HG02623 (cell line): Measurements from ENCODE around the gene SLC25A19.
"Not testable (repeated sequence)": the region's sequence is repeated elsewhere in the genome, so short reads cannot be mapped to it uniquely, and the experiment has no call there.

Experiments
- ATAC-seq: cut with Tn5 transposase; IDR thresholded peaks from one replicate; pipeline ENCODE4 v1.9.1; 2021; ENCODE audit warnings: moderate library complexity; ENCODE audit not compliant: unreplicated experiment

SLC25A19 gene

DNA sequence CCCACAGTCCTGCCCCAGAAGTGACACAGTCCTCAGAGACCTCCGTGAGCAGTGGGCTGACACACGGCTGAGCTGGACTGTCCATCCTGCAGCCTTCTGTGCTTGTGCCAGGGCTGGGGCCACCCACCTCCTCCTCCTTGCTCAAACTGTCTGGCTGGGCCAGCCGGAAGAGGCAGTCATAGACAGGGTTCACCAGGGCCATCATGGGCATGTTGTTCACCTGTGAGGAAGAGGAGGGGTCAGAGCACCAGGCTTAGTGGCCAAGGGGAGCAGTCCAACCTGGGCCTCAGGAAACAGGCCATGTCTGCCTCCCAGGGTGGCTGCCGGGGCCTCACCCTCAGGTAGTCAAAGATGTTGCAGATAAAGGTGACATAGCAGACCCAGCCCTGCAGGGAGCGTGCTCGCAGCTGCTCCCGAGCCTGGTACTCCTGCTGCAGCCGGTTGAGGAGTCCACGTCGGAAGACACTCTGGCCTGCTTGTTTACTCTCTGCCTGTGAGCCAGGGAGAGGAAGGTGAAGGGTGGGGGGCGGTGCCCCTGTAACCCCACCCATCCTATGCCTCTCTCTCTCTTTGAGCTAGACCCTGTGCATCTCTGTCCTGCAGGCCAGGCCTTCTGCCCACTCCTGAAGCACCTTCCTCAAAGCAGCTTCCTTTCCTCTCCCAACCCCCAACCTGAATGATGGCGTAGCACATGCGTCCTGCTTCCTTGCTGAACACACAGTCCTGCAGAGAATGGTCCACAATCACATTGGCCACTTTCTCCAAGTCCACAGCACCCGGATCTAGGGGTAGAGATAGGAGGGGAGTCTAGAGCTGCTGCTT lies 21.6 kb downstream of the SLC25A19 start:
- ATAC-seq: no peak

DNA sequence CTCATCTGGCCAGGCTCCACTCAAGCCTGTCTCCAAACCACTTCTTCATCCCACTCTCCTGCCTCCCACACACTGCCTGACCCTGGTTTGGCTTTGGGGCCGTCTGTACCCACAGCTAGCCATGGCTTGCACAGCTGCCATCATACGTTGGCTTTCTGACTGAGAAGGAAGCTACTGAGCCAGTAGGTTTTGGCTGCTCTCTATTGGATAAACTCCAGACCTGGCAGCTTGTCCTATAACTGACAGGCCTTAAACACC lies 22.2 kb downstream of the SLC25A19 start:
- no peak for ATAC-seq

DNA sequence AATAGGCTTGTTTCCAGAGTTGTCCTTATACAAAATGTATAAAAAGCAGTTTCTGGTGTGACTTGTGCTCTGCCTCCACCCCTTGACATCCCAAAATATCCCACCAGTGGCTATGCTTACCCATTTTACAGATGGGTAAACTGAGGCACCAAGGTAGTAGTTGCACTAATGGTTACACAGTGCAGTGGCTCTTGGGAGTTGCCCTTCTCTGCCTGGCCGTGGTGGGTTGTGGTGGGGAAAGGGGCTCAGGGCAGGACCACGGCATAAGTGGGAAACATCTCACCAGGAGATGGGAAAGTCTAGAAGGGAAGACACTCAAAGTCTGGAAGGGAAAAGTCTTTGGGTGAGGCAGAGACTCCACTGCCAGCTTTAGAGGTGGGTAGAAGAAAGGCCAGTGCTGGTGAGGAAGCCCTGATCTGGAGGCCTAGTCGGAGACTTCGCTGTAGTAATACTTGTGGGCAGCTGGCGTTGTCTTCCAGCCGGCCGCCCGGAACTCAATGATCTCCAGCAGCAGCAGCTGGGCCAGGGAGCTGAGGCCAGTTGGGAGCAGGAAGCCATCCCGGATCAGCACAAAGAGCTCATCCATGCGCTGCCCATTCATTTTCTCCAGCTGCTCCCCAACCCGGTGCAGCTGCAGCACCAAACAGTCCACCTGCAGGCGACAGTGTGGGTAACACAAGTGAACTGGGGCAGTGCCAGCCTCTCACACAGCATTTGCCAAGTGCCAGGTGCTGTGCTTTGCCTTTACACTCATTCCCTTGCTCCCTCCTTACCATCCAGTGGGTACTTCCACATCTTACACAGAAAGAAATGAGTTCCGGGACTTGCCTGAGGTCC lies 22.7 kb downstream of the SLC25A19 start:
- no peak for ATAC-seq

DNA sequence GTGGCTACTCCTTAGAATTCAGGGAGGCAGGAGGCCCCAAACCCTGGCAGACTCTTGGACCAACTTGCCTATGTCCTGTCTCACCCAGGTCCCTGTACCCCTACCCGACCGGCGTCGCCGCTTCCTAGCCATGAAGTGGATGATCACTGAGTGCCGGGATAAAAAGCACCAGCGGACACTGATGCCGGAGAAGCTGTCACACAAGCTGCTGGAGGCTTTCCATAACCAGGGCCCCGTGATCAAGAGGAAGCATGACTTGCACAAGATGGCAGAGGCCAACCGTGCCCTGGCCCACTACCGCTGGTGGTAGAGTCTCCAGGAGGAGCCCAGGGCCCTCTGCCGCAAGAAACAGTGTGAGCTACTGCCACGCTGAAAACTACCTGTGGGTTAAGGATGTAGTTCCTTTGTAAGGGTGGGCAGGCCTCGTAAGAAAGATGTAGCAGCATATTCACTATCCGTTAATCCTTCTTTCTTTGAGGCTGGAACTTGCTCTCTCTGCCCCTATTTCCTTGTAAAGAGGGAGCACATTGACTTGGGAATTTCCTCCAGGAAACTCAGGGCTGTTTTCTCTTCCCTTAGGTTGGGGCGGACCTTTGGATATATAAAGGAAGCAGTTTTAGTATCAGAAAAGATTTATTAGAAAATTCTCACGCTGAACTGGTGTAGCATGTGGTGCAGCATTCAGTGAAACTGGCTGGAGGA lies 23.5 kb downstream of the SLC25A19 start:
- ATAC-seq: no peak

DNA sequence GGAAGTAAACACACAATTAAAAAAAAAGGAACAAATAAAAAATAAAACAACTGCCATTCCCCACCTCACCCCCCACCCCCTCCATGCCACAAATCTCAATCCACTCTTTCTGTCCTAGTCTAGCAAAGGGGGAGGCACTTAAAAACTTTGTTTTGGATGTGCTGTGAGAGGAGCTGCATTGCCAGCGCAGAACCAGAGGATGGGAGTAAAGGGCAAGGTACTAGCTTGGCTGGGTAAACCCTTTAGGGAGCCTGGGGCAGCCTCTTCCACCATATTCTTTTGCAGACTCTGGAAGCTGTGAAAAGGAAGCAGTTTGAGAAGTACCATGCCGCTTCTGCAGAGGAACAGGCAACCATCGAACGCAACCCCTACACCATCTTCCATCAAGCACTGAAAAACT lies 26.2 kb downstream of the SLC25A19 start:
- ATAC-seq: no peak

DNA sequence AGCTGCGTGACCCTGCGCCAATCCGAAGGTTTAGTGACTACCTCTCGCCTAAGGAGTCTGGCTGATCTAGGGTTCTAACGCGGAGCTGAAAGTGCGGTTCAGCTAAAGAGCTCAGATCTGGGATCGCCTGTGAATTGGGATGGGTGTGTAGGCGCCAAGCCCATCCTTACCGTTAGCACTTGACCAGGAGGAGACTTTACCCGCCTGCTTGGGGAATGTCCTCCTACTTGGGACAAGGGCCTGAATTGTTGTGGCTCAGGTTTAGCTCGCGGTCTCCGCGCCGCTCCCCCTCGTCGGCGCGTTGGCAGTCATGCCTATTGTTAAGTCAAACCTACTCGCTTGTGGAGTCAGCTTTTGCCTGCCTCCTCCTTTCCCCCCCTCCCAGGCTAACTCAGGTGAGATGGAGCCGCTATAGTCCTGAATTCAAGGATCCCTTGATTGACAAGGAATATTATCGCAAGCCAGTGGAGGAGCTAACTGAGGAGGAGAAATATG lies 27.1 kb downstream of the SLC25A19 start:
- ATAC-seq: no peak

DNA sequence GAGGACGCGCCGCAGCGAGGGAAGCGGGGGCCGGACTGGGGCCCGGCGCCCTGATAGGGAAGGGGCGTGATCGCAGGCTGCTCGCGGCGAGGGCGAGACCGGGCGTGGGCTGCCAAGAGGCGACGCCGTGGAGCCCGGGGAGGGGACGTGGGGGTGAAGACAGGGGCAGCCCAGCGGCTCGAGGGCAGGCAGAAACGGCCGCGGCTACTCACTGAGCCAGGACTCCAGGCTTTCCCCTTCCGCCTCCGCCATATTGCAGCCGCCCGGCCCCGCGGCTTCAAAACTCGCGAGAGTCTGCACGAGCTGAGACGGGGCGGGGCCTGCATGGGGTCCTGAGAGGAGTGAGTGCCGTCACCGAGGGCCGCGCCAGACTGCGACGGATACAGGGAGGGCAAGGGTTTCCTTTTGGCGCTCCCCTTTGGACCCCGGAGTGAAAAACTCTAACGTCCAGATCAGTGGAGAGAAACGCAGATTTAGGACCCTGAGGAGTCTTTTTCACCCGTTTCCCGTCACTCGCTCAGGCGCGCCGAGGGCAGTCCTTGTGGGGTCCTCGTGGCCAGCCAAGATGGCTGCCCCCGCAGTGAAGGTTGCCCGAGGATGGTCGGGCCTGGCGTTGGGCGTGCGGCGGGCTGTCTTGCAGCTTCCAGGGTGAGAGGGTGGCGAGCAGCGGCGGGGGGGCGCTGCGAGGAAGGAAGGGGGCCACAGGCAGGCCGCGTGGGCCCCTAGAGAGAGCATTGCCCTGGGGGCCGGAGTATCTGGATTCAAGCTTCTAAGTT lies 27.7 kb downstream of the SLC25A19 start, which contains the start of the genes GGA3 and MRPS7:
TSS of gene GGA3 (minus strand) at position 271 of the 776 bp plus-strand sequence. CDS start at position 252, 19 bp downstream.
TSS of gene MRPS7 (plus strand) at position 544 of the 776 bp plus-strand sequence. CDS start at position 566, 22 bp downstream.
- peak; percentile 87 for ATAC-seq

DNA sequence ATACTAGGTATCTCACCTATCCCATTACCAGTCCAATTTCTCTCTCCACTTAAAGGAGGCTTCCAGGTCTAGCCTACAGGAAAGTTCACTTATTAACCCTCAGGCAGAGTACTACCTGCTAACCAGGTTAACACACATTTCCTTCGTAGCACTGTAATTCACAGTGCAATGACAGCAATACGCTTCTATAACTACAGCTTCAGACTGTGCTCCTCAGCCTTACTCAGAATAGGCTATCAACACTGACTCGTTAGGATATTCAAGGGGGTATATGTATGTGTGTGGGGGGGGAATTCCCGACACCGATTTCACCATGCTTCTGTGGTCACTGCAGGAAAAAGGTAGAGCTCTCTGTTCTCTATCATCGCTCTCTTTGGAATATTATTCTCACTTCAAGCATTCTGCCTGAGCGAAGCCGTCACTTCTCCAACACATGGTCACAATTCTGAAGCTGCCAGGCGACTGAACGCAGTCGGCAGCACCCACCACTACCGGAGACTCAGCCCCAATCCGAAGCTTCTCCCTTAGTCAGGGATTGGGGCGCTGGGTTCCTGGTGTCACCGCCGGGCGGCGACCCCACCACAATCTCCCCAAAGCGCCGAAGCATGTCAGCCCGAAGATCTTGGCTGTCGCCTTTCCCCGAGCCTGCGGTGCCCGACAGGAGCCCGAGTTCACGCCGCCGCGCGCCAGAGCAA lies 28.4 kb downstream of the SLC25A19 start:
- ATAC-seq: peak; percentile 20

DNA sequence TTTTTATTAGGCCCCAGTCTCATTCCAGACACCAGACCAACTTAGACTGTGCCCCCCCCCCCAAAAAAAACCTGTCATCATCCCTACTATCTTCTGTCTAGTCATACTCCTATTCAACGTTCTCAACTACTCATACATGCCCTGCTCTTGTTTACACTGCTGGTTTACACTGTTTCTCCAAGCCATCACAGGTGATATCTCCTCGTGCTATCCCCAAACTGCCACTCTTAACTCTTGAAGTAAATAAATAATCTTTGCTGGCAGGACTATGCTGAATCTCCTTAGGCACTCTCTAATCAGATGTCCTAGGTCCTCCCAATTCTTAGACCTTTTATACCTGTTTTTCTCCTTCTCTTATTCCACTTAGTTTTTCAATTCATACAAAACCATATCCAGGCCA lies 32.0 kb downstream of the SLC25A19 start:
- not testable (repeated sequence) for ATAC-seq

DNA sequence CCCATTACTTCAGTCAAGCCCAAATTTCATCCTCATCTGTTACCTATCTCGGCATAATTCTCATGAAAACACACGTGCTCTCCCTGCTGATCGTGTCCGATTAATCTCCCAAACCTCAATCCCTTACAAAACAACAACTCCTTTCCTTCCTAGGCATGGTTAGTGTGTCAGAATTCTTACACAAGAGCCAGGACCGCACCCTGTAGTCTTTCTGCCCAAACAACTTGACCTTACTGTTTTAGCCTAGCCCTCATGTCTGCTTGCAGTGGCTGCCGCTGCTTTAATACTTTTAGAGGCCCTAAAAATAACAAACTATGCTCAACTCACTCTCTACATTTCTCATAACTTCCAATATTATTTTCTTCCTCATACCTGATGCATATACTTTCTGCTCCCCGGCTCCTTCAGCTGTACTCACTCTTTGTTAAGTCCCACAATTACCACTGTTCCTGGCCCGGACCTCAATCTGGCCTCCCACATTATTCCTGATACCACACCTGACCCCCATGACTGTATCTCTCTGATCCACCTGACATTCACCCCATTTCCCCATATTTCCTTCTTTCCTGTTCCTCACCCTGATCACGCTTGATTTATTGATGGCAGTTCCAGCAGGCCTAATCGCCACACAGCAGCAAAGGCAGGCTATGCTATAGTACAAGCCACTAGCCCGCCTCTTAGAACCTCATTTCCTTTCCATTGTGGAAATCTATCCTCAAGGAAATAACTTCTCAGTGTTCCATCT lies 33.1 kb downstream of the SLC25A19 start:
- not testable (repeated sequence) for ATAC-seq

DNA sequence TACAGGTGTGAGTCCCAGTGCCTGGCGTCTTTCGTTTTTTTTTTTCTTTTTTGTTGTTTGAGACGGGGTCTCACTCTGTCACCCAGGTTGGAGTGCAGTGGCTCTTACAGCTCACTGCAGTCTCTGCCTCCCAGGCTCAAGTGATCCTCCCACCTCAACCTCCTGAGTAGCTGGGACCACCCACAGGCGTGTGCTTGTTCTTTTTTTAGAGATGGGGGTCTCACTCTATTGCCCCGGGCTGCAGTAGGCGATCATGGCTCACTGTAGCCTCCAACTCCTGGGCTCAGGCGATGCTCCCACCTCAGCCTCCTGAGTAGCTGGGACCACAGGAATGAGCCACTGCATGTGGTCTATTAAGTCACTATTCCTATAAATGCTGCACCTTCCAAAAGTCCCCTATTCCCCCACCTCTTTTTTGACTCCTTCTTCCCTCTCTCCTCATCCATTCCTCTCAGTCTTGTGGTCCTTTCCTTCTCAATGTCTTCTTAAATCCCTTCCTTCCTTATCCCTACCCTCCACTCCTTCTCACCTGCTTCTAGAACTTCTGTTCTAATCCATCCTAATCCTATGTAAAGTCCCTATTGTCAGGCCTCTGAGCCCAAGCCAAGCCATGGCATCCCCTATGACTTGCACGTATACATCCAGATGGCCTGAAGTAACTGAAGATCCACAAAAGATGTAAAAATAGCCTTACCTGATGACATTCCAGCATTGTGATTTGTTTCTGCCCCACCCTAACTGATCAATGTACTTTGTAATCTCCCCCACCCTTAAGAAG lies 37.0 kb downstream of the SLC25A19 start:
- no peak for ATAC-seq

DNA sequence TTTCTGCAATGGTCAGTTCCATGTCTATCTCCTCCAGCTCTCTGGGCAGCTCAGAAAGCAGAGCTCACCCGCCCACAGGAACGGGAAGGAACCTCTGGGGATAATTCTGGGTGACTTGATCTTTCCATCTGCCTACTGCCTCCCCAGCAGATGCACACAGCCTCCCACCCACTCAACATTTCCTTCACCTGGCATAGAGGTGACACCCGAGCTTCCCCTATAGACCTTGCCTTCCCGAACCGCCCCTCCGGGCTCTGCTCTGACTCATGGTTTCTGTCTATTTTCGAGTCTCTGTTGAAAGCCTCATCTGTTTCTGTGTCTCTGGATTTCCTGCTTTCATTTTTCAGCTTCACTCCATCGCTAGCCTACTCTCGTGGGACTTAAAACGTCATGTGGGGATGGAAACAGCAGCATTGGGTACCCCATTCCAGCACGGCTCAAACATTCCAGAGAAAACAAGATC lies 39.2 kb downstream of the SLC25A19 start:
- peak; percentile 79 for ATAC-seq

DNA sequence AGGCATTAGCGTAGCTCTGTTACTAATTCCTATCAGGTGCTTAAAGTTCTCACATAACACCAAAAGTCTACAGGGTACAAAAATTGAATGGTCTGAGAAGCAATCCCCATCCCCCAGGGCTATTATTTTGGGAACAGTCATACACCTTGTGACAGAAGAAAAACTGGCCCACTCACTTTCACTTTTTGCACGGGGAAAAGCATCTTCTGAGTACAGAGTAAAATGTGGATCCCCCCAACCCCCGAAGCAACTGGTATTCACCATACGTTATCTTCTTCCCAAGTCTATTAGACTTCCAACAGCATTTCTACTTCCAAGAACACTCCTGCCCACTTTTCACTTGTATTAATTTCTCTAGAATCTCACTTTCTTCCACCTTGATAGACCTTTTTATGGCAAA lies 39.7 kb downstream of the SLC25A19 start:
- ATAC-seq: no peak

DNA sequence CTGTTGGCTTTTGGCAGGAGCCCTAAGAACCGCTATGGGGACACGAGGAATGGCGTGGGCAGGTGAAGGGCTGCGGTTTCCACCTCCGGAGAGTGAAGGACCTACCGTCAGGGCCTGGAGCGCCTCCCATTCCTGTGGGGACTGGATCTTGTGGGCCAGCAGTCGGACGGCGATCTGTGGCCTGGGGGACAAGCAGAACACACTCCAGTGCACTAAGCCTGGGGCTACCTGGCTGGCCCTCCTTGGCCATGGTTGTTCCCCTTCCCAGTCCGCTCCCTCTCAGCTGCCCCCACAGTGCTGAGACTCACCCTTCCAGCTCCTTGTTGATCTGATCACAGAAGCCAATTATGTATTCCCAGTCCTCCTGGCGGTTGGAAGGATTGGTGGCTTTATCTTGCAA lies 42.8 kb downstream of the SLC25A19 start:
- no peak for ATAC-seq

DNA sequence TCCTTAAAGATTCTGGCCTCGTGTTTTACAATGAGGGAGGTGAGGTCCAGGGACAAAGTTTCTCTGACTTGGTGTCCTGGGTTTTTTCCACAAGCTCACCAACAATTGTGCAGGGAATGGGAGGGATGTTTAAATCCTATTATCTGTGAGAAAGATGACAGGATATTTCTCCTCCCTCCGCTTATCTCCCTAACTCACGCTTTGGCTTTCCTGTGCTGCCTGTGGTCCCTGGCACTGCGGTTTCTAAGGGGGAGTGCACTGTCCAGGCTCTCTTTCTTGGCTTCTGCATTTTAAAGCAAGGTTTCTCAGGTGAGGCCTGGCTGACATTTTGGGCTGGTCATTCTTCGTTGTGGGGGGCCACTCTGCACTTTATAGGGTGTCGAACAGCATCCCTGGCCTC lies 44.2 kb downstream of the SLC25A19 start:
- no peak for ATAC-seq

DNA sequence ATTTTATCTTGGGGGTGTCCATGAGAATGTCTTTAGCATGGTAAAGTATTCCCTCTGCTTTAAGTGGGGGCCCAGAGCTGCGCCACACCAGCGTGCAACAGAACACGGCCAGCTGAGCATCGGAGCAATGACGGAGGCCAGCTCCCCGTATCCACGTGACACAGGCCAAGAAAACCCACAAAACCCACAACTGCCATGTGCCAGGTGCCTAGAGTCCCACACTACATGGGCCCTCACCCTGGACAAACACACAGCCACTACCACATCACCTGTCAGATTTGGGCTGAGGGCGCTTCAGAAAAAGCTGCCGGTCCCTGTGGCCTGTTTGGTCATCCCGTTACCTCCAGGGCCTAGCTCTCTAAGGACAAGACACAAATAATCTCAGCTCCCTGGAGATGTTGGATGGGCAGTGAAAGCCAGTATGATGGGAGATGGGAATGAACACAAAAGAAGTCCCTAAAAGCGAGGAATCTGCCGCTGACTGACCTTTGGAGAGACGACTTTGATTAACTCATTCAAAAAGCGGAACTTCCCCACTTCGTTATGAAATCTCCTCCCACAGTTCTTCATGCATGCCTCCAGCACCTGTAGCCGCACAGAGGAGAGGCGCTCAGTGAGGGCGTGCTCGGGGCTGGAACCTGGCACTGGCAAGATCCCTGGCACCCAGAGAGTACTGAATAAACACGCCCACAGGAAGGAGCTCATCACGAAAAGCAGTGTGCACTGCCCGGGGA lies 44.9 kb downstream of the SLC25A19 start:
- ATAC-seq: no peak

DNA sequence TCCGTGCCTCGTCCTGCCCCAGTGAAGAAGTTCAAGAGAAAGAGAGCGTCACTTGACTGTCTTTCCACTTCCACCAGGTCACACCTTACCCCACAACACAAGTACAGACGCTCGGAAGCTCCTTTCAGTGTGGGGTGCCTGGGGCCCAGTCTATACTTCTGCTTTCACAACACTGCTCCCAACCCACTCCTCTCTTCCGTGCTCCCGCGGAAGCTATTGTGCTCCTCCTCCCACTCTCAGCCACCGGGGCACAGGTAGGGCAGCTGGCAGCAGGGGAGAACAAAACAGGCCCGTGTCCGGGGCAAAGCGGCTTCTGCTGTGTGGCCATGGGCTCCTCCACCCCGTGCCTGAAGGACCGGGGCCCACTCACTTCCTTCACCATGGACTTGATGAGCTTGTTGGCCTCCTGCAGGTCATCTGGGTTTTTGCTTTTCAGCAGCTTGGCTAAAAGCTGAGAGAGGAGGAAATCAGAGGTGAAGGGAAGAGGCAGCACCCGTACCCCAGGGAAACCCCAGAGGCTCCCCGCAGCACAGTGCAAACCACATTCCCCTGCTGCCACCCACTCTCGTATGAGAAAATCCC lies 46.7 kb downstream of the SLC25A19 start:
- no peak for ATAC-seq
